PFSK-1 (cell line): ENCODE results near the gene SLC2A13.

Experiments
- POLR2AphosphoS5 ChIP-seq: IDR thresholded peaks from 2 replicates; pipeline ENCODE4 v1.6.1; 2012; ENCODE audit warnings: low read depth, mild to moderate bottlenecking, control low read depth, low read length, moderate library complexity
- TAF1 ChIP-seq: IDR thresholded peaks from 2 replicates; pipeline ENCODE4 v1.6.1; 2012; ENCODE audit warnings: low read length, control low read depth, borderline replicate concordance; ENCODE audit not compliant: insufficient read depth

DNA sequence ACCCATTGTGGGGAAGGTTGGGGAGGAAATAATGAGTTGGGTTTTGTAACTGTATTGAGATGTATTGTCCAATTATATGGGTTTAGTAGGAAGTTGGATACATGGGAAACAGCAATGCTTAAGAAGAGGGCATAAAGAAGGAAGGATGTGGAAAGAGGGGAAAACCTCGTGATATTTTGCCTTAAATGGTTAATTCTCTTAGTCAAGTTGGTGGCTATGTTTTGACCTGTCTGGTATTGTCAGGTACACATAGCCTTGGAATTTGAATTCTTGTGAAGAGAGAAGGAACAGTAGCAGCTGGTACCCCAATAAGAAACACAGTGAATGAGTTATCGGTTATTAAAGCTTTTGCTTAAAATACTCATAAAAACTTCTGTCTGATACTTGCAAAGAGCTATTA lies 32.6 kb upstream of the SLC2A13 start:
- TF ChIP-seq POLR2AphosphoS5 (no peak), TAF1 (no peak)
